GM12872 (cell line): ENCODE data around the gene NUBPL.

Experiments
- TF ChIP-seq, protein P1 (sequence below): IDR thresholded peaks from 3 replicates; pipeline ENCODE4 v1.5.1; 2011; ENCODE audit warnings: low read depth, mild to moderate bottlenecking, low read length, moderate library complexity; ENCODE audit not compliant: insufficient read depth

Gene NUBPL

GRCh38 chr14:31718585-31718984 is 157.4 kb downstream of the NUBPL start:
- TF ChIP-seq, protein P1, sequence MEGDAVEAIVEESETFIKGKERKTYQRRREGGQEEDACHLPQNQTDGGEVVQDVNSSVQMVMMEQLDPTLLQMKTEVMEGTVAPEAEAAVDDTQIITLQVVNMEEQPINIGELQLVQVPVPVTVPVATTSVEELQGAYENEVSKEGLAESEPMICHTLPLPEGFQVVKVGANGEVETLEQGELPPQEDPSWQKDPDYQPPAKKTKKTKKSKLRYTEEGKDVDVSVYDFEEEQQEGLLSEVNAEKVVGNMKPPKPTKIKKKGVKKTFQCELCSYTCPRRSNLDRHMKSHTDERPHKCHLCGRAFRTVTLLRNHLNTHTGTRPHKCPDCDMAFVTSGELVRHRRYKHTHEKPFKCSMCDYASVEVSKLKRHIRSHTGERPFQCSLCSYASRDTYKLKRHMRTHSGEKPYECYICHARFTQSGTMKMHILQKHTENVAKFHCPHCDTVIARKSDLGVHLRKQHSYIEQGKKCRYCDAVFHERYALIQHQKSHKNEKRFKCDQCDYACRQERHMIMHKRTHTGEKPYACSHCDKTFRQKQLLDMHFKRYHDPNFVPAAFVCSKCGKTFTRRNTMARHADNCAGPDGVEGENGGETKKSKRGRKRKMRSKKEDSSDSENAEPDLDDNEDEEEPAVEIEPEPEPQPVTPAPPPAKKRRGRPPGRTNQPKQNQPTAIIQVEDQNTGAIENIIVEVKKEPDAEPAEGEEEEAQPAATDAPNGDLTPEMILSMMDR = no peak

- TF ChIP-seq, protein P1 = no peak
These were observed 157.8 kb downstream of the NUBPL start for GRCh38 chr14:31718985-31719384.

- TF ChIP-seq, protein P1 = no peak
These were observed 165.1 kb downstream of the NUBPL start for GRCh38 chr14:31726337-31726736.

DNA sequence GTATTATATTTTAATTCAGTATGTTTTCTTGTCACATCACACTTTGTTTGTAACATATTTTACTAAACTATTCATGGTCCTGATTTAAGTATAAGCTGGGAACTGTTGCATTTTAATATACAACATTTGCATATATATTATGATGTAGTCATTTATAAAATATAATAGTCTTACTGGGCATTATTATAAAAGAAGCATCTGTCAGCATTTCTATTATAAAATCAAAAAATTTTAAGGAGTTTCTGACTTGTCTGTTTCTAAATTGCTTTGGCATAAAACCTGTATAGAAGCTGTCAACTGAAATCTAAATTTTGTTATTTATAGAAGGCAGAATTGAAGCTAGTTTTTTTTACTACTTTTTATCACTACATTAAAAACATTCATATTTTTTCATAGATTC is 166.6 kb downstream of the NUBPL start:
- TF ChIP-seq, protein P1 = no peak

GRCh38 chr14:31740688-31741087 is 179.5 kb downstream of the NUBPL start:
- TF ChIP-seq, protein P1 = no peak

DNA sequence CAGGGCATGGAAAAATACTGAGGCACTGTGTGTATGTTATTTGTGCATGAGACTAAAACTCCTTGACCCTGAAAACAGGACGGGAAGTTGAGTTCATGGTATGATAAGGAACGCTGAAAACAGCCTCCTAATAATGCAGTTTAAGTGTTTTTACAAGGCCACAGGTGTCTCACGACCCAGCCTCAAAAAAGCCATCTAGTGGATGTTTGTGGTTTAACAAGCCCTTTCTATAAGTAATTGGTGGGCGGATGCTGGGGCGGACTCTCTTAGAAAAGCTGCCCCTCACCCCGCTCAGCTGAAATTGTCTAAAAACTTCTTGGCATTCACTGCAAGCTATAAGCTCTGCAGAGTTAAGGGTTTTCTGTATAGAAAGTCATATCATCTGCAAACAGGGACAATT is 184.5 kb downstream of the NUBPL start:
- TF ChIP-seq, protein P1 = no peak

DNA sequence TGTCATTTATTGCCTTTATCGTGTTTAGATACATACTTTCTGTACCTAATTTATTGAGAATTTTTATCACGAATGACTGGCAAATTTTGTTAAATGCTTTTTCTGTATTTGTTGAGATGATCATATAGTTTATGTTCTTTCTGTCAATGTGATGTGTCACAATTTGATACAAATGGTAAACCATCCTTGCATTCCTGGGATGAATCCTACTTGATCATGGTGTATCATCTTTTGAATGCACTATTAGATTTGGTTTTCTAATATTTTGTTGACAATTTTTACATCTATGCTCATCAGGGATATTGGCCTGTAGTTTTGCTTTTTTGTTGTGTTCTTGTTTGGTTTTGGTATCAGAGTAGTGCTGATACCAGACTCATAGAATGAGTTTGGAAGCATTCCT is 185.1 kb downstream of the NUBPL start:
- TF ChIP-seq, protein P1 = no peak

- TF ChIP-seq, protein P1 = no peak
These were observed 188.1 kb downstream of the NUBPL start for GRCh38 chr14:31749275-31749674.
